NCI-H1092 (cell line): ENCODE data around the gene ARPC1B.
"Not testable (repeated sequence)": the region's sequence is repeated elsewhere in the genome, so short reads cannot be mapped to it uniquely, and the experiment has no call there.

ENCODE experiments used
- DNase-seq: peaks from one replicate; lab custom pipeline; 2025; lab: John Stamatoyannopoulos, UW

ARPC1B gene

GRCh38 chr7:99374111-99375064 lies at the start of gene ARPC1B:
TSS of gene ARPC1B (plus strand) at chr7:99374730. CDS start at chr7:99385715, 10,985 bp downstream.
- peak; percentile 54 for DNase-seq

GRCh38 chr7:99325001-99325493 lies 49.5 kb upstream of the ARPC1B start:
- DNase-seq = peak; percentile 5

- DNase-seq = peak; percentile 94
These were observed 48.7 kb upstream of the ARPC1B start, which contains the start of gene ARPC1A for GRCh38 chr7:99325592-99326407. TSS of gene ARPC1A (plus strand) at chr7:99325898. CDS start at chr7:99333354, 7,456 bp downstream.

DNA sequence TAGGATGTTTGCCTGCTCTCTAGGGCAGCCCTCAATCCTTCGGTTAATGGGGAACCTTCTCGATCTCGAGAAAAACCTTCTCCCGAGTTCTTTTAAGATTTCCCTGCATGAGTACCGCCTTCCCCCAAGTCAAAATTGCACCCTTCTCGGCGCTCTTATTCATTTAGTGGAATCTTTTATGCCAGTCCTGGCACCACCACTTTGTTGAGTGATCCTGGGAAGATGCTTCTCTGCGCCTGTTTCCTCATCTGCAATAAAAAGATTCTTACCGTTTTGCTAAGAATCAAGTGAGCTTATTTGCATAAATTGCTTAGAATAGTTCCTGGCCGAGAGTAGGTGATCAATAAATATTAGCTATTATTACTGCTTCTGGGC lies 48.1 kb upstream of the ARPC1B start:
- no peak for DNase-seq

DNA sequence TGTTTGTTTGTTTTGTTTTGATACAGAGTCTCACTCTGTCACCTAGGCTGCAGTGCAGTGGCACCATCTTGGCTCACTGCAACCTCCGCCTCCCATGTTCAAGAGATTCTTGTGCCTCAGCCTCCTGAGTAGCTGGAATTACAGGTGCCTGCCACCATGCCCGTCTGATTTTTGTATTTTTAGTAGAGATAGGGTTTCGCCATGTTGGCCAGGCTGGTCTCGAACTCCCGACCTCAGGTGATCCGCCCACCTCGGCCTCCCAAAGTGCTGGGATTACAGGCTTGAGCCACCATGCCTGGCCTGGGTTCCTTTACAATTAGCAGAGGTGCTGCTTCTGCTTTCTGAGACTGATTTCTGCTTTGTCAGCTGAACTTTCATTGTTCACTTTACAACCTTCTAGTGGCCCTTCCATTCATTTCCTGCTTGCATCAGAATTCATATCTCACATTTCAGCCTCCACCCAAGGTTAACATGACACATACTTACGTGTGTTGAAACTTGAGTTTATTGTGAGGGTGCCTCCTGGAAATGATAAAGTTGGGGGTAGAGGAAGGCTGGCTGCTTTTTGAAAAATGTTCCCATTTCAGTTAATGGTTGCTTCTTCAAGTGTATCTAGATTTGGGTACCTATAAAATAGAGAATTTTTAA lies 44.1 kb upstream of the ARPC1B start:
- not testable (repeated sequence) for DNase-seq

GRCh38 chr7:99331002-99331401 lies 43.5 kb upstream of the ARPC1B start:
- no peak for DNase-seq

DNA sequence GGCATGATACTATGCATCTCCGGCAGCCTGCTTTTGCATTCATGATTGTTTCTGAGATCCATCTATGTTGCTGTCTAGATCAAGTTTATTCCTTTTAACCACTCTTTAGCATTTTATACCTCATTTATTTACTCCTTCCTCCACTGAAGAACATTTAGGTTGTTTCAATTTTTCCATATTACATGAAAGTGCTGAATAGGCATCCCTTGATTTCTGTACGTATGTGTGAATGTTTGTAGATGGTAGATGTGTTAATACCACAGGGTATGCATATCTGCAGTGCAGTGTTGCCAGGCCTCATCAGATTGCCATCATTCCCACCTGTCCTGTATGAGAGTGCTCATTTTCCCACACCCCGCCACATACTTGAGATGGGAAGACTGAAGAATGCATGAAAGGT lies 34.9 kb upstream of the ARPC1B start:
- no peak for DNase-seq

DNA sequence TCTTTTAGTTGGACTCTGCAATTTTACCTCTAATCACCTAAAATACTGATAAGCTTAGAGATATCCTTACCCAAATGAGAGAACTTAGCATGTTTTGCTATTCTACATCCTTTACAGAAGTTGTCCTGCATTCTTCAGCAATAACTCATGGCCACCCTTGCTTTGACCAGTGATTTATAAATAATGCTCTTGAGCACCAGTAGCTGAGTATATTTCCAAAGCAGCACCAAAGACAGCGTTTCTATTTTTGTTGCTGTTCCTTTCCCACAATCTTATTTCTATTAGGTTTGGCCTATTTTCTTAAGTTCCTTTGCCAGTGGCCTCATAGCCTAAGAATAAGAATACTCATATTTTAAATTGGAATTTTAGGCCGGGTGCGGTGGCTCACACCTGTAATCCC lies 33.9 kb upstream of the ARPC1B start:
- DNase-seq = no peak

- DNase-seq = no peak
These were observed 30.4 kb upstream of the ARPC1B start for GRCh38 chr7:99344061-99344647.

- not testable (repeated sequence) for DNase-seq
These were observed 23.9 kb upstream of the ARPC1B start for GRCh38 chr7:99350641-99351040.

- no peak for DNase-seq
These were observed 22.3 kb upstream of the ARPC1B start for GRCh38 chr7:99352247-99352646.

- DNase-seq = no peak
These were observed 19.4 kb upstream of the ARPC1B start for GRCh38 chr7:99355098-99355497.

GRCh38 chr7:99357701-99358490 lies 16.6 kb upstream of the ARPC1B start:
- no peak for DNase-seq

GRCh38 chr7:99358521-99358920 lies 16.0 kb upstream of the ARPC1B start:
- DNase-seq = not testable (repeated sequence)

- DNase-seq = no peak
These were observed 14.9 kb upstream of the ARPC1B start for GRCh38 chr7:99359465-99360154.

GRCh38 chr7:99362801-99363200 lies 11.7 kb upstream of the ARPC1B start:
- no peak for DNase-seq

GRCh38 chr7:99363286-99363685 lies 11.2 kb upstream of the ARPC1B start:
- DNase-seq = no peak

GRCh38 chr7:99365318-99366141 lies 9.0 kb upstream of the ARPC1B start:
- DNase-seq = no peak

DNA sequence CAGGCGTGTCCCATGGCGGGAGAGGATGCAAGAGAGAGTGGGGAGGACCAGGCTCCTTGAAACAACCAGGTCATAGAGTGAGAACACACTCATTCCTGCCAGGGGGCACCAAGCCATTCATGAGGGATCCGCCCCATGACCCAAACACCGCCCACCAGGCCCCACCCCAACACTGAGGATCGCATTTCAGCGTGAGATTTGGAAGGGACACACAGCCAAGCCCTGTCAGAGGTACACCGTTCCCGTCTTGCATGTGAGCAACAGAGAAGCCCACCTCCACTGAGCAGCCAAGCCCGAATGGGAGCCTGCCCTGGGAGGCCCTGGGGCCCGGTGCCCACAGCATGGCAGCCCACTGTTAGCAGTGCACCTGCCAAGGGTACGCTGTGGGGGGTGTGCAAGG lies 7.9 kb upstream of the ARPC1B start:
- DNase-seq = no peak
